ENCODE data around the gene GFRAL.

The GFRAL gene

GRCh38 chr6:55448451-55448850, 121.2 kb downstream of the GFRAL start:
- Histone ChIP-seq H3K9me3 (no peaks in the 10 kb centered on the region), H3K27me3 (no peaks in the 10 kb centered on the region), H3K36me3 (no peaks in the 10 kb centered on the region), H3K4me1 (no peaks in the 10 kb centered on the region), H3K4me3 (no peak overlapping the region), H3K27ac (no peak overlapping the region)
- DNase-seq: no peak
- TF ChIP-seq CTCF (IDR thresholded peaks at IDR 0.05): no peak
- intact Hi-C loops (cut with DNase I; ENCODE audit: low total_unique reads): no loop called here

GRCh38 chr6:55449225-55449624, 122.0 kb downstream of the GFRAL start:
- no peak for TF ChIP-seq CTCF (IDR thresholded peaks at IDR 0.05)
- intact Hi-C loops (cut with DNase I; ENCODE audit: low total_unique reads): no loop called here
- Histone ChIP-seq H3K4me3 (no peak overlapping the region), H3K9me3 (no peaks in the 10 kb centered on the region), H3K27ac (no peak overlapping the region), H3K4me1 (no peaks in the 10 kb centered on the region), H3K27me3 (no peaks in the 10 kb centered on the region), H3K36me3 (no peaks in the 10 kb centered on the region)
- DNase-seq: no peak

- Histone ChIP-seq H3K9me3 (no peaks in the 10 kb centered on the region), H3K4me3 (no peak overlapping the region), H3K27ac (no peak overlapping the region), H3K36me3 (no peaks in the 10 kb centered on the region), H3K4me1 (no peaks in the 10 kb centered on the region), H3K27me3 (no peaks in the 10 kb centered on the region)
- TF ChIP-seq CTCF (IDR thresholded peaks at IDR 0.05): no peak
- no peak for DNase-seq
- intact Hi-C loops (cut with DNase I; ENCODE audit: low total_unique reads): no loop called here
Measured at GRCh38 chr6:55450005-55450404, 122.7 kb downstream of the GFRAL start.

Measured in tibial artery (tissue), 4 donors.